Stomach smooth muscle (tissue), 2 donors: ENCODE results near the gene NCOA1.
"Not testable (repeated sequence)": the region's sequence is repeated elsewhere in the genome, so short reads cannot be mapped to it uniquely, and the experiment has no call there.

Source experiments
- H3K27ac ChIP-seq: one replicate; pipeline ENCODE4 v1.7.0; 2013; ENCODE audit warnings: mild to moderate bottlenecking, low read length, inconsistent platforms
- H3K27me3 ChIP-seq, 2 donors: one replicate each; pipeline ENCODE4 v1.7.0; 2013; ENCODE audit warnings: low read length in 2 of 2; ENCODE audit not compliant: insufficient read depth in 2 of 2, control insufficient read depth in 1 of 2
- H3K36me3 ChIP-seq, 2 donors: one replicate each; pipeline ENCODE4 v1.7.0; 2013; ENCODE audit warnings: low read length in 2 of 2; ENCODE audit not compliant: control insufficient read depth in 2 of 2, insufficient read depth in 2 of 2
- H3K4me1 ChIP-seq: one replicate; pipeline ENCODE4 v1.7.0; 2013; ENCODE audit warnings: low read length; ENCODE audit not compliant: control insufficient read depth, insufficient read depth
- H3K4me3 ChIP-seq, 2 donors: one replicate each; pipeline ENCODE4 v1.7.0; 2013; ENCODE audit warnings: low read length in 2 of 2
- H3K9ac ChIP-seq, 2 donors: one replicate each; pipeline ENCODE4 v1.7.0; 2013; ENCODE audit warnings: low read length in 2 of 2, mild to moderate bottlenecking in 1 of 2
- H3K9me3 ChIP-seq, 2 donors: one replicate each; pipeline ENCODE4 v1.7.0; 2013; ENCODE audit warnings: low read length in 2 of 2; ENCODE audit not compliant: control insufficient read depth in 2 of 2
- donor health status: healthy.
- donor health status: Pancreatic carcinoma.

The NCOA1 gene

DNA sequence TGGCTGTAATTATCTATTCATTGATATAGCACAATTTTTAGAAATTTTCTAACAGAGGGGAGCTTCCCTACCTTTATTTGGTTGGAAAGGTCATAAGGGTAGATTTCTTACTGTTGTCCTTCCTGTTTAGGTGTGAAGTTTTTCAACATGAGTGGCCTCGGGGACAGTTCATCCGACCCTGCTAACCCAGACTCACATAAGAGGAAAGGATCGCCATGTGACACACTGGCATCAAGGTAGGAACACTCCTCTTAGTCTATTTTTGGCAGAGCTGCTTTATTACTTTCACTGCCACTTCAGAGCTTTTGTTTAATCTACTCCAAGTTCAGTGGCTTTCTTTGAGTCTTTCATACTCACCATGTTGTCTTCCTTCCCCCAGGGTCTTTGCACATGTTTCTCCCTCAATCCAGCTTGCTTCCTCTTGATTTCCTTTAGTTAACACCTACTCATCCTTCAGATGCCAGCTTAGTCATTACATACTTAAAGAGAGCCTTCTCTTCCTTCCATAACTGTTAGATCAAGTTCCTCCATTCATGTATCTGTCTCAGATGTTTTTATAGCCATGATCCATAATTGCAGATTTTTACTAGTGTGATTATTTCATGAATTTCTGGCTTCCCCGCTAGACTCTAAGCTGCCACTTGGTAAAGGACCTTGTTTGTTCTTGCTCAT lies 167.6 kb downstream of the NCOA1 start:
- H3K4me3 ChIP-seq = no peak overlapping the region
- H3K27ac ChIP-seq = no peak overlapping the region
- H3K36me3 ChIP-seq = peaks cover 0 to 5% of the 10 kb centered on the region in 2 donors
- H3K27me3 ChIP-seq = no peaks in the 10 kb centered on the region
- no peaks in the 10 kb centered on the region for H3K9me3 ChIP-seq
- peaks cover 3% of the 10 kb centered on the region for H3K4me1 ChIP-seq
- H3K9ac ChIP-seq = no peak overlapping the region

DNA sequence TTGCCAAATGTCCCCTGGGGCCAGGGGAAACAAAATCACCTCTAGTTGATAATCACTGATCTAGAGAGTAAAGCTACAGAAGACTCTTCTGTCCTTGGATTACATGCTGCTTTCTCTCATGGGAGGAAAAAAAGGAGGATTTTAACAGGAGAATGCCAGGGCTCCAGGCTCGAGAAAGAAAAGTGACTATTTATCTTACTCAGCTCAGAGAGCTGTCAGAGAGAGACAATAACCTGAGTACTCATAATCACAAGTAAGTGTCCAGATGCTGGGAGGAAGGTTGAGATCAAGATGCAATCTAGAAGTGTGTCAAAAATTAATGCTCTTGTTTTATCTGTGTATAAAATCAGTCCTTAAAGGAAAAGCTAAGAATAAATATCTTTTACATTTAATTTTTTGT lies 168.8 kb downstream of the NCOA1 start:
- H3K27me3 ChIP-seq = no peaks in the 10 kb centered on the region
- no peak overlapping the region for H3K27ac ChIP-seq

DNA sequence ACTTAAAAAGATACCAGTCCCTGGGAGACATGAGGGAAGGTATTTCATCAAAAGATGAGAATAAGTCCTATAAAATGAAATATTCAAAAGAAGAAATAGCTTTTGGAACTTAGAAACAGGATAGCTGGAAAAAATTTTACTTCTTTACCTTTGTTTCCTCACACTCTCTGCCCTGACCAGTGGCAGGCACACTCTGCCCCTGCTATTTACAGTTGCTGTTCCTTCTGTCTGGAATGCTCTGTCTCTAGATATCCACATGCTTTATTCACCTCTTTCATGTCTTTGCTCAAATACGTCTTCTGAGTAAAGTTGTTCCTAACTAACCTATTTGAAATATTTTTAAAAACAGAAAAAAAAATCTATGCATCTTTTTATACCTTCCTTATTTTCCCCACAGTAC lies 176.5 kb downstream of the NCOA1 start:
- no peak overlapping the region for H3K27ac ChIP-seq
- no peak overlapping the region for H3K9ac ChIP-seq
- H3K4me3 ChIP-seq = no peak overlapping the region
- H3K36me3 ChIP-seq = no peaks in the 10 kb centered on the region
- H3K4me1 ChIP-seq = no peaks in the 10 kb centered on the region
- H3K27me3 ChIP-seq = no peaks in the 10 kb centered on the region
- no peaks in the 10 kb centered on the region for H3K9me3 ChIP-seq

More for the DNA sequence above, 168.8 kb downstream of the NCOA1 start:
- H3K9me3 ChIP-seq = no peaks in the 10 kb centered on the region
- H3K36me3 ChIP-seq = peaks cover 0 to 5% of the 10 kb centered on the region in 2 donors
- H3K9ac ChIP-seq = no peak overlapping the region
- peaks cover 3% of the 10 kb centered on the region for H3K4me1 ChIP-seq
- H3K4me3 ChIP-seq = no peak overlapping the region

DNA sequence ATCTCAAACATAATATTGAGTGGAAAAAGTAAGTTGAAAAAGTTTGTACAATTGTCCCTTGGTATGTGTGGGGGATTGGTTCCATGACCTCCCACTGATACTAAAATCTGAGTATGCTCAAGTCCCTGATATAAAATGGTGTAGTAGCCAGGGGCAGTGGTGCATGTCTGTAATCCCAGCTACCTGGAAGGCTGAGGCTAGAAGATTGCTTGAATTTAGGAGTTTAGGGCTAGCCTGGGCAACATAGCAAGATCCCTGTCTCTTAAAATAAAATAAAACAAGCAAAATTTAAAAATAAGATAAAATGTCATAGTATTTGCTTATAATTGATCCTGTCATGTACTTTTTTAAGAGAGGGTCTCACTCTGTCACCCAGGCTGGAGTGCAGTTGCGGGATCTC lies 180.2 kb downstream of the NCOA1 start:
- no peaks in the 10 kb centered on the region for H3K27me3 ChIP-seq
- H3K4me3 ChIP-seq = no peak overlapping the region
- H3K36me3 ChIP-seq = peaks cover 0 to 2% of the 10 kb centered on the region in 2 donors
- no peaks in the 10 kb centered on the region for H3K4me1 ChIP-seq
- no peak overlapping the region for H3K27ac ChIP-seq
- no peak overlapping the region for H3K9ac ChIP-seq
- H3K9me3 ChIP-seq = no peaks in the 10 kb centered on the region

DNA sequence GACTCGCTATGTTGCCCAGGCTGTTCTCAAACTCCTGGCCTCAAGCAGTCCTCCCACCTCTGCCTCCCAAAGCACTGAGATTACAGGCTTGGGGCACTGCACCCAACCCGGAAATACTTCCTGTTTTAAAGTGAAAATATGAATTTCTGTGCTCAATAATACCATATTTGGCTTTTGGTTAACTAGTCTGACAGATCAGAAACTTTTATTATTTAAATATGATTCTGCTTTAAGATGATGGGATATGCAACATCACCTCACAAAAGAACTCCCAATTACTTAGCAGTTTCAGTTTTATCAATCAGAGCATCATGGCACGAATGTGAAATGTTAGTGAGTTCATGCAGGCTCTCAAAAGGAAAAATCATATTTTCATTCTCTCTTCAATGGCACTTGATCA lies 181.5 kb downstream of the NCOA1 start:
- Histone ChIP-seq H3K27me3 (no peaks in the 10 kb centered on the region), H3K9ac (no peak overlapping the region), H3K27ac (no peak overlapping the region), H3K4me1 (no peaks in the 10 kb centered on the region), H3K9me3 (no peaks in the 10 kb centered on the region), H3K36me3 (peaks cover 0 to 4% of the 10 kb centered on the region in 2 donors), H3K4me3 (no peak overlapping the region)

DNA sequence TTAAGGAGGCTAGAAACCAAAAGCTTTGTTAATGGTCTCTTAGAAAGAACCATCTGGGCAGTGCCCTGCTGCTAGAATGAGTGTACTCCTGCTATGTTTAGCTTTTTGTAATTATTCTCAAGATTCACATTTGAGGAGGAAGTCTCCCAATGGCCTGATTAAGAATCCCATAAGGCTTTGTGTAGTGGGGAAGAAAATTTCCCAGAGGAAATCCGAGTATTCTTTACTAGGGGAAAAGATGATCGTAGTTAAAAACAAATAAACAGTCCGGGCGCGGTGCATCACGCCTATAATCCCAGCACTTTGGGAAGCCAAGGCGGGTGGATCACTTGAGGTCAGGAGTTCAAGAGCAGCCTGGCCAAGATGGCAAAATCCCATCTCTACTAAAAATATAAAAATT lies 184.3 kb downstream of the NCOA1 start:
- Histone ChIP-seq H3K4me3 (no peak overlapping the region), H3K36me3 (peaks cover 0 to 7% of the 10 kb centered on the region in 2 donors), H3K4me1 (no peaks in the 10 kb centered on the region), H3K9me3 (no peaks in the 10 kb centered on the region), H3K27me3 (no peaks in the 10 kb centered on the region), H3K27ac (no peak overlapping the region), H3K9ac (no peak overlapping the region)

DNA sequence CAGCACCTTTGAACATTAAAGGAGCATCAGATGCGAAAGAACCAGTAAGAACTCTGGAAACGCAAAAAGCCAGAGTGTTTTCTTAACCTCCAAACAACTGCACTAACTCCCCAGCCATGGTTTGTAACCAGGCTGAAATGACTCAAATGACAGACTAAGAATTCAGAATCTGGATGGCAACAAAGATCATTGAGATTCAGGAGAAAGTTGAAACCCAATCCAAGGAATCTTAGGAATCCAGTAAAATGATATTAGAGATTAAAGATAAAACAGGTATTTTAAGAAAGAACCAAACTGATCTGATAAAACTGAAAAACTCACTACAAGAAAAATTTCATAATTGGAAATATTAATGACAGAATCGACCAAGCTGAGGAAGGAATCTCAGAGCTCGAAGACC lies 185.4 kb downstream of the NCOA1 start:
- Histone ChIP-seq H3K4me3 (no peak overlapping the region), H3K36me3 (peaks cover 0 to 8% of the 10 kb centered on the region in 2 donors), H3K4me1 (no peaks in the 10 kb centered on the region), H3K9ac (no peak overlapping the region), H3K27me3 (no peaks in the 10 kb centered on the region), H3K9me3 (no peaks in the 10 kb centered on the region), H3K27ac (no peak overlapping the region)

DNA sequence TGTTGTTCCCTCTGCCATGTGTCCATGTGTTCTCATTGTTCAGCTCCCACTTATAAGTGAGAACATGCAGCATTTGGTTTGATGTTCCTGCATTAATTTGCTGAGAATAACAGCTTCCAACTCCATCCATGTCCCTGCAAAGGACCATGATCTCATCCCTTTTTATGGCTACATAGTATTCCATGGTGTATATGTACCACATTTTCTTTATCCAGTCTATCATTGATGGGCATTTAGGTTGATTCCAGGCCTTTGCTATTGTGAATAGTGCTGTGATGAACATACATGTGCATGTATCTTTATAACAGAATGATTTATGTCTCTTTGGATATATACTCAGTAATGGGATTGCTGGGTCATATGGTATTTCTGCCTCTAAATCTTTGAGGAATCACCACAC lies 187.0 kb downstream of the NCOA1 start:
- not testable (repeated sequence) for H3K4me3 ChIP-seq

DNA sequence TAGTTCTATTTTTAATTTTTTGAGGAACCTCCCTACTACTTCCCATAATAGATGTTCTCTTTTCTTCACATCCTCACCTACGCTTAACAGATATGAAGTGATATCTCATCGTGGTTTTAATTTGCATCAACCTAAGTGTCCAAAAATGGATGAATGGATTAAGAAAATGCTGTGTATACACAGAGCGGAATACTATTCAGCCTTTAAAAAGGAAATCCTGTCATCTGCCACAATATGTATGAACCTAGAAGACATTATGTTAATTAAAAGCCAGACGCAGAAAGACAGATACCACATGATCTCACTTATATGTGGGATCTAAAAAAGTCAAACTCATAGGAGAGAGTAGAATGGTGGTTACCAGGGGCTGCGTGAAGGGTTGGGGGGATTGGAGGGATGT lies 189.1 kb downstream of the NCOA1 start:
- Histone ChIP-seq H3K4me1 (no peaks in the 10 kb centered on the region), H3K9ac (no peak overlapping the region), H3K4me3 (no peak overlapping the region), H3K27ac (no peak overlapping the region), H3K9me3 (no peaks in the 10 kb centered on the region), H3K27me3 (no peaks in the 10 kb centered on the region), H3K36me3 (peaks cover 0 to 8% of the 10 kb centered on the region in 2 donors)

More for the DNA sequence above, 187.0 kb downstream of the NCOA1 start:
- H3K9me3 ChIP-seq, H3K9ac ChIP-seq, H3K4me1 ChIP-seq, H3K36me3 ChIP-seq, H3K27ac ChIP-seq, H3K27me3 ChIP-seq: not testable (repeated sequence)

DNA sequence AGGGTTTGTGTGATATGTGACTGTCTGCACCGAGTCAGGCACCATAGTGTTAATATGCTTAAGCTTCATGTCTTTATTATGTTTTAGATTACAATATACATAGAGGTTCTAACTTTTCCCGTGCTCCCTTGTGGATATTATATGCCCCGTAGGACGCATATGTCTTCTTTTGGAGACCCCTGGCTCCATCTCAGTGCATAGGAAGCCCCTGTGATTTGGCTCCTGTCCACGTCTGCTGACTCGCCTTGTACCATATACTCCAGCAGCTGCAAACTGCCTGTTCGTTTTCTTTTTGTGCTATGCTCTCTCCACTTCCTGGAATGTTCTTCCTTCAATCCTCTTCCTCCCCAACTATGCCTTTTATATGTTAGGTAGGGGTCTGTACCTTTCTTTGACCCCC lies 191.2 kb downstream of the NCOA1 start:
- Histone ChIP-seq H3K36me3 (peaks cover 0 to 4% of the 10 kb centered on the region in 2 donors), H3K4me3 (no peak overlapping the region), H3K4me1 (no peaks in the 10 kb centered on the region), H3K27ac (no peak overlapping the region), H3K9ac (no peak overlapping the region), H3K27me3 (no peaks in the 10 kb centered on the region), H3K9me3 (no peaks in the 10 kb centered on the region)

DNA sequence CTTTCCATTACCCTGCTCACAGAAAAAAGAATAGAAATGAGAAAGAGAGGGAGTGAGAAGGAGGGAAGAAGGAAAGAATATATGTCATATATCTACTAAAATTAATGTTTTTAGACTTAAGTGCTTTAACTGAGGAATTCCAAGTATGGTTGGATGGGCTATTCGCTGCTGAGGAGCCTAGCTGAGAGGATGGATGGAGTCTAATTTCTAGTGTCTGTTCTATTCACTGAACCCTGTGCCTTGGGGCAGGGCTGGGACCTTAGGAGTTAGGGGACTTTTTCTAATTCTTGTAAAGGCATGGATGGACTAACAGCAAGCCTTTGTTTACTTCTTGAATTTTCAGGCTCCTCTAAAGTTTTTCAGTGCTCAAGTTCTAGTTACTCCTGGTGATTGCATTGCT lies 192.4 kb downstream of the NCOA1 start:
- Histone ChIP-seq H3K9ac (no peak overlapping the region), H3K4me3 (no peak overlapping the region), H3K4me1 (no peaks in the 10 kb centered on the region), H3K9me3 (no peaks in the 10 kb centered on the region), H3K36me3 (peaks cover 0 to 6% of the 10 kb centered on the region in 2 donors), H3K27ac (no peak overlapping the region), H3K27me3 (no peaks in the 10 kb centered on the region)
